ENCODE data around the gene NDRG2.

NDRG2 gene

GRCh38 chr14:21024585-21025370 lies at the start of gene NDRG2:
NDRG2 (minus strand) TSS chr14:21025061; CDS start chr14:21023315, 1,746 bp downstream.
- DNase-seq (ENCODE audit: low read depth in 3 of 3, low spot score in 1 of 3): peak; percentile 42 to 55 (median 51)

- DNase-seq (ENCODE audit: low read depth in 3 of 3, low spot score in 1 of 3): no peak
Measured at GRCh38 chr14:21073921-21074320, 49.1 kb upstream of the NDRG2 start.

- DNase-seq (ENCODE audit: low read depth in 3 of 3, low spot score in 1 of 3): no peak
Measured at GRCh38 chr14:21072781-21073339, 48.0 kb upstream of the NDRG2 start.

GRCh38 chr14:21072031-21072473 lies 47.2 kb upstream of the NDRG2 start:
- DNase-seq (ENCODE audit: low read depth in 3 of 3, low spot score in 1 of 3): no peak

- DNase-seq (ENCODE audit: low read depth in 3 of 3, low spot score in 1 of 3): no peak
Measured at GRCh38 chr14:21071225-21072030, 46.6 kb upstream of the NDRG2 start.

- DNase-seq (ENCODE audit: low read depth in 3 of 3, low spot score in 1 of 3): no peak
Measured at GRCh38 chr14:21070610-21071224, 45.9 kb upstream of the NDRG2 start.

- DNase-seq (ENCODE audit: low read depth in 3 of 3, low spot score in 1 of 3): no peak
Measured at GRCh38 chr14:21070083-21070609, 45.3 kb upstream of the NDRG2 start, which contains the start of gene ARHGEF40. ARHGEF40 (plus strand) TSS chr14:21070304; CDS start chr14:21070397, 93 bp downstream.

- no peak for DNase-seq (ENCODE audit: low read depth in 3 of 3, low spot score in 1 of 3)
Measured at GRCh38 chr14:21069388-21070082, 44.7 kb upstream of the NDRG2 start.

- peak in 1 of 3 donors; percentile 27 for DNase-seq (ENCODE audit: low read depth in 3 of 3, low spot score in 1 of 3)
Measured at GRCh38 chr14:21068521-21069387, 43.9 kb upstream of the NDRG2 start.

- no peak for DNase-seq (ENCODE audit: low read depth in 3 of 3, low spot score in 1 of 3)
Measured at GRCh38 chr14:21066882-21067502, 42.1 kb upstream of the NDRG2 start.

- no peak for DNase-seq (ENCODE audit: low read depth in 3 of 3, low spot score in 1 of 3)
Measured at GRCh38 chr14:21063479-21063878, 38.6 kb upstream of the NDRG2 start.

- DNase-seq (ENCODE audit: low read depth in 3 of 3, low spot score in 1 of 3): no peak
Measured at GRCh38 chr14:21061347-21061668, 36.4 kb upstream of the NDRG2 start.

GRCh38 chr14:21060614-21061346 lies 35.9 kb upstream of the NDRG2 start:
- DNase-seq (ENCODE audit: low read depth in 3 of 3, low spot score in 1 of 3): no peak

- DNase-seq (ENCODE audit: low read depth in 3 of 3, low spot score in 1 of 3): no peak
Measured at GRCh38 chr14:21059842-21060613, 35.2 kb upstream of the NDRG2 start.

- no peak for DNase-seq (ENCODE audit: low read depth in 3 of 3, low spot score in 1 of 3)
Measured at GRCh38 chr14:21058903-21059302, 34.0 kb upstream of the NDRG2 start.

- no peak for DNase-seq (ENCODE audit: low read depth in 3 of 3, low spot score in 1 of 3)
Measured at GRCh38 chr14:21057803-21058675, 33.2 kb upstream of the NDRG2 start, which contains the start of gene RNASE8. RNASE8 (plus strand) TSS chr14:21057822; CDS start chr14:21057893, 71 bp downstream.
